ENCODE data around the gene NCKAP1. TPM values are rescaled to one million over a fixed set of nuclear protein-coding genes. Genes with fewer than 3 reads are reported as not detected.
"Not testable (repeated sequence)": the region's sequence is repeated elsewhere in the genome, so short reads cannot be mapped to it uniquely, and the experiment has no call there.

The NCKAP1 gene
- polyA plus RNA-seq, 2 of the 4 experiments (the other 2 are of a cell fraction): 98.8 to 201 TPM

DNA sequence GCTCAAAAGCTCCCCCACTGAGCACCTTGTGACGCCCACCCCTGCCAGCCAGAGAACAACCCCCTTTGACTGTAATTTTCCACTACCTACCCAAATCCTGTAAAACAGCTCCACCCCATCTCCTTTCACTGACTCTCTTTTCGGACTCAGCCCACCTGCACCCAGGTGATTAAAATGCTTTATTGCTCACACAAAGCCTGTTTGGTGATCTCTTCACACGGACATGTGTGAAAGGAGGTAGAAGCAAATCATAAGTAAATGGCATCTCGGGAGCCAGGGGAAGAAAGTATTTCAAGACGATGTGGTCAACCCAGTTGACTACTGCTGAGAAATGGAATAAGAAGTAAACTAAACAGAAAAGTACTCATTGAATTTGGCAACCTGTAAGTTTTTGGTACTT is 11.2 kb upstream of the NCKAP1 start:
- no peak for FAIRE-seq
- no peak for ATAC-seq

GRCh38 chr2:183047486-183048125 is 9.3 kb upstream of the NCKAP1 start:
- ATAC-seq; H3K4me2 ChIP-seq; FAIRE-seq; H3K4me1 ChIP-seq; H3K9me3 ChIP-seq; POLR2A ChIA-PET; H3K4me3 ChIP-seq; H3K27ac ChIP-seq; DNase-seq (ENCODE audit: low read depth in 1 of 2, low spot score in 1 of 2): not testable (repeated sequence)
- CTCF ChIA-PET: interaction anchor here (1.1 kb wide), 1 partner anchor 10 kb away, joined by 3 read pairs; no protein-coding TSS in a partner anchor
- WGBS (ENCODE audit: missing lambda C conversion rate): 65% methylated on average over 5 of the region's 5 CpGs

More for the DNA sequence above, 11.2 kb upstream of the NCKAP1 start:
- WGBS (ENCODE audit: missing lambda C conversion rate): 69% methylated on average over 5 of the region's 5 CpGs
- H3K4me2 ChIP-seq: no peak overlapping the region
- no peak for TF ChIP-seq NFE2L2 (conservative IDR thresholded peaks at IDR 0.05; ENCODE audit: low read length)
- H3K9me3 ChIP-seq: no peaks in the 10 kb centered on the region
- no peak overlapping the region for H3K27ac ChIP-seq
- ChIA-PET POLR2A (no interaction called here), CTCF (no interaction called here)
- DNase-seq (ENCODE audit: low read depth in 1 of 2, low spot score in 1 of 2): no peak
- H3K4me1 ChIP-seq: no peaks in the 10 kb centered on the region
- H3K4me3 ChIP-seq: no peak overlapping the region

DNA sequence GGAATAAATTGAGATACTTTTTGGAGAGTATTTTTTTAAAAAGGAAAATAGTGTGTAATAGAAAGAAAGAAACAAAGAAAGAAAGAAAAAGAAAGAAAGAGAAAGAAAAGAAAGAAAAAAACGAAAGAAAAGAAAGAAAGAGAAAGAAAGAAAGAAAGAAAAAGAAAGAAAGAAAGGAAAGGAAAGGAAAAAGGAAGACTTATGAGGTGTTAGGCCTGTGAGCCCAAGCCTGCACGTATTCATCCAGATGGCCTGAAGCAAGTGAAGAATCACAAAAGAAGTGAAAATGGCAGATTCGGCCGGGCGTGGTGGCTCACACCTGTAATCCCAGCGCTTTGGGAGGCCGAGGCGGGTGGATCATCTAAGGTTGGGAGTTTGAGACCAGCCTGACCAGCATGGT is 5.3 kb upstream of the NCKAP1 start:
- FAIRE-seq; ATAC-seq; H3K4me2 ChIP-seq; H3K4me3 ChIP-seq; DNase-seq (ENCODE audit: low read depth in 1 of 2, low spot score in 1 of 2); H3K9me3 ChIP-seq; POLR2A ChIA-PET; H3K4me1 ChIP-seq; H3K27ac ChIP-seq: not testable (repeated sequence)
- CTCF ChIA-PET: interaction anchor here (0.7 kb wide), 1 partner anchor 16 kb away, joined by 4 read pairs; no protein-coding TSS in a partner anchor
- 72% methylated on average over 8 of the region's 8 CpGs for WGBS (ENCODE audit: missing lambda C conversion rate)

- Histone ChIP-seq H3K4me1 (peaks cover 14% of the 10 kb centered on the region), H3K27ac (no peak overlapping the region), H3K4me3 (no peak overlapping the region), H3K4me2 (no peak overlapping the region), H3K9me3 (no peaks in the 10 kb centered on the region)
- ChIA-PET POLR2A (interaction anchor here (1.2 kb wide), 1 partner anchor 38 kb away, joined by 3 read pairs; the partner anchor contains the start of gene DUSP19), CTCF (interaction anchor here (0.7 to 1.8 kb wide), 2 partner anchors 38 to 60 kb away, joined by 3 to 5 read pairs; partner anchors contain the start of gene DUSP19)
- WGBS (ENCODE audit: missing lambda C conversion rate): 92% methylated on average over 2 of the region's 2 CpGs
- FAIRE-seq (no peak), ATAC-seq (no peak), DNase-seq (ENCODE audit: low read depth in 1 of 2, low spot score in 1 of 2) (no peak)
- TF ChIP-seq JUNB (IDR thresholded peaks at IDR 0.05) (no peak), CHD4 (IDR thresholded peaks at IDR 0.05; ENCODE audit: borderline replicate concordance) (no peak), PHF8 (IDR thresholded peaks at IDR 0.05; ENCODE audit: borderline replicate concordance, low read depth) (no peak), RCOR1 (IDR thresholded peaks at IDR 0.05; ENCODE audit: low read depth, low read length) (no peak), SMC3 (IDR thresholded peaks at IDR 0.05) (no peak), HOXB5 (CRISPR knock-in tag; IDR thresholded peaks at IDR 0.05) (no peak), TFCP2L1 (CRISPR knock-in tag; IDR thresholded peaks at IDR 0.05) (no peak), NR3C1 (IDR thresholded peaks at IDR 0.05) (no peak), ZSCAN20 (CRISPR knock-in tag; IDR thresholded peaks at IDR 0.05) (no peak), KDM1A (IDR thresholded peaks at IDR 0.05; ENCODE audit: low read depth) (no peak)
These were observed 2.3 kb upstream of the NCKAP1 start for GRCh38 chr2:183040604-183041003.

- FAIRE-seq: no peak
- TF ChIP-seq JUN (IDR thresholded peaks at IDR 0.05): peak in 1 of 2 experiments; percentile 85; a peak in 1 of 5 replicates
- TF ChIP-seq TP53 (CRISPR knock-in tag; IDR thresholded peaks at IDR 0.05): no peak
- TF ChIP-seq ZNF302 (CRISPR knock-in tag; IDR thresholded peaks at IDR 0.05): no peak
- no peak; the same call in 1 of the 2 replicates for TF ChIP-seq HMGXB4 (CRISPR knock-in tag; IDR thresholded peaks at IDR 0.05; ENCODE audit: borderline replicate concordance)
- TF ChIP-seq BCL3 (IDR thresholded peaks at IDR 0.05): peak; percentile 34; the same call in 1 of the 3 replicates
- TF ChIP-seq EHMT2 (IDR thresholded peaks at IDR 0.05; ENCODE audit: low read depth): no peak
- no peak for TF ChIP-seq RARB (CRISPR knock-in tag; IDR thresholded peaks at IDR 0.05)
- TF ChIP-seq POLR2A (IDR thresholded peaks at IDR 0.05; ENCODE audit: low read length): peak; percentile 47
- TF ChIP-seq PBX3 (IDR thresholded peaks at IDR 0.05): 0 out of 2 replicates have a peak, but pooled peaks have one; percentile 26
- no peak for TF ChIP-seq NPAS2 (CRISPR knock-in tag; IDR thresholded peaks at IDR 0.05; ENCODE audit: borderline replicate concordance)
- no peak for TF ChIP-seq SREBF2 (IDR thresholded peaks at IDR 0.05)
- peak; percentile 94 for TF ChIP-seq PHF8 (IDR thresholded peaks at IDR 0.05; ENCODE audit: borderline replicate concordance, low read depth)
These were observed 510 bp downstream of the NCKAP1 start for GRCh38 chr2:183037553-183038340.

More at GRCh38 chr2:183037553-183038340, 510 bp downstream of the NCKAP1 start:
- peaks cover 42% of the 10 kb centered on the region for H3K4me1 ChIP-seq
- H3K9me3 ChIP-seq: no peaks in the 10 kb centered on the region
- peak overlapping the region; percentile 92 for H3K4me3 ChIP-seq
- CTCF ChIA-PET: interaction anchor here (0.7 to 1.2 kb wide), 5 partner anchors 10 to 20 kb away, joined by 3 to 5 read pairs (median 3); no protein-coding TSS in a partner anchor
- peak; percentile 73 to 80 for ATAC-seq
- H3K27ac ChIP-seq: peak overlapping the region; percentile 96 to 98
- peak overlapping the region; percentile 97 for H3K4me2 ChIP-seq
- DNase-seq (ENCODE audit: low read depth in 1 of 2, low spot score in 1 of 2): peak in 1 of 2 experiments; percentile 45
- POLR2A ChIA-PET: no interaction called here
- 0% methylated on average over 2 of the region's 91 CpGs for WGBS (ENCODE audit: missing lambda C conversion rate)
